NT2/D1 (cell line): Measurements from ENCODE around the gene FNDC3B.

ENCODE experiments used
- DNase-seq: peaks from one replicate; pipeline ENCODE4 v3.0.0-alpha.2; 2011; ENCODE audit warnings: low read depth, low spot score
- H3K27me3 ChIP-seq: 2 replicates; pipeline ENCODE4 v1.6.0; 2011; ENCODE audit warnings: mild to moderate bottlenecking; ENCODE audit not compliant: insufficient read length, insufficient read depth
- H3K36me3 ChIP-seq: 2 replicates; pipeline ENCODE4 v1.6.1; 2011; ENCODE audit warnings: mild to moderate bottlenecking, low read length, mixed read lengths; ENCODE audit not compliant: insufficient read depth, insufficient read length
- H3K4me1 ChIP-seq: 2 replicates; pipeline ENCODE4 v1.5.1; 2011; ENCODE audit not compliant: insufficient read depth, insufficient read length
- H3K4me3 ChIP-seq: 2 replicates; pipeline ENCODE4 v1.5.1; 2011; ENCODE audit warnings: low read depth; ENCODE audit not compliant: insufficient read length
- H3K9ac ChIP-seq: 2 replicates; pipeline ENCODE4 v1.6.0; 2011; ENCODE audit warnings: low read depth; ENCODE audit not compliant: insufficient read length
- H3K9me3 ChIP-seq: 2 replicates; pipeline ENCODE4 v1.5.1; 2011; ENCODE audit warnings: mild to moderate bottlenecking, low read length; ENCODE audit not compliant: insufficient read depth
- SUZ12 ChIP-seq: IDR thresholded peaks from 2 replicates; pipeline ENCODE4 v1.6.1; 2011; ENCODE audit not compliant: insufficient read length, insufficient read depth; ENCODE audit errors: extremely low read depth
- YY1 ChIP-seq: IDR thresholded peaks from 2 replicates; pipeline ENCODE4 v1.6.1; 2011; ENCODE audit not compliant: insufficient read length, insufficient read depth
- ZNF274 ChIP-seq: IDR thresholded peaks from 2 replicates; pipeline ENCODE4 v1.6.1; 2011; ENCODE audit warnings: mild to moderate bottlenecking, low read depth, low read length

The FNDC3B gene

GRCh38 chr3:172020763-172021162, 18.6 kb upstream of the FNDC3B start:
- no peak for DNase-seq

DNA sequence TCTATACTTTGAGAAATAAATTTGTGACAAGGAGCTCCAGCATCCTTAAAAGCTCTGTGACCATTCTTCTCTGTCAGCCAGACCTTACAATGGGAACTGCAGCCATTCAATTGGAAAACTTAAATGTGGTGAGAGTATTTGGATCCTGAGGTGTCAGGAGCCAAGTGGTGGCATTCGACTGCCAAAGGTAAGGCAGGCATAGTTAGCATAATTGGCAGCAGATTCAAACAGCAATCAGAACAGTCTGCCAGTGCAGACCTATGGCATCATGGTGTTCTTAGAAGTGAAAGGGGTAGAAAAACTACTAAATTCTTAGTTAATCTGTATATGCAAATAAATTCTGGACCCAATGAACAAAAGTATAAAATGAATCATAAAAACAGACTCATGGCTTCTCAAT, 18.2 kb upstream of the FNDC3B start:
- Histone ChIP-seq H3K9me3 (no peaks in the 10 kb centered on the region; the same call in 1 of the 2 replicates), H3K9ac (no peak overlapping the region), H3K4me1 (no peaks in the 10 kb centered on the region), H3K27me3 (no peaks in the 10 kb centered on the region), H3K4me3 (no peak overlapping the region), H3K36me3 (no peaks in the 10 kb centered on the region)
- no peak for DNase-seq
- no peak for TF ChIP-seq SUZ12
- TF ChIP-seq ZNF274: no peak
- TF ChIP-seq YY1: no peak

More at GRCh38 chr3:172020763-172021162, 18.6 kb upstream of the FNDC3B start:
- Histone ChIP-seq H3K4me3 (no peak overlapping the region), H3K9me3 (no peaks in the 10 kb centered on the region; the same call in 1 of the 2 replicates), H3K4me1 (no peaks in the 10 kb centered on the region), H3K9ac (no peak overlapping the region), H3K36me3 (no peaks in the 10 kb centered on the region), H3K27me3 (no peaks in the 10 kb centered on the region)
- no peak for TF ChIP-seq ZNF274

DNA sequence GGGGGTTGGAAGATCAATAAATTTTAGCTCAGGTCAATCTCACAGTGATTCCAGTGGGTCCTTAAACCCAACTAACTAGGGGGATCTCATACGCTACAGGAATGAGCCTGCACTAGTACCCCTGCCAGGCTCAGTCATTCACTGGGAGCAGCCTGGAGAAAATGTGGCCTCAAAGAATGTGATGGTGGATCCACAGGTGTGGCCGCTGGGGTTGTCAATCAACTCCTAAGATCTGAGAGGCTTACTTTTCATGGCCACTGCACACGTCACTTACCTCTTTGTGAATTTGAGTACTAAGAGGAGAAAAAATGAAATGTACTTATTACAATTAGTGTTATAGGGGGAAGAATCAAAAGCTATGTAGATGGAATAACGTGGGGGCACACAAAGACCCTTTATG, 17.5 kb upstream of the FNDC3B start:
- TF ChIP-seq ZNF274 (no peak), YY1 (no peak), SUZ12 (no peak)
- H3K9me3 ChIP-seq: no peaks in the 10 kb centered on the region; the same call in 1 of the 2 replicates
- no peaks in the 10 kb centered on the region for H3K4me1 ChIP-seq
- no peaks in the 10 kb centered on the region for H3K27me3 ChIP-seq
- DNase-seq: no peak
- H3K4me3 ChIP-seq: no peak overlapping the region
- no peak overlapping the region for H3K9ac ChIP-seq
- no peaks in the 10 kb centered on the region for H3K36me3 ChIP-seq

GRCh38 chr3:172023915-172024314, 15.5 kb upstream of the FNDC3B start:
- Histone ChIP-seq H3K4me3 (no peak overlapping the region), H3K9ac (no peak overlapping the region), H3K36me3 (no peaks in the 10 kb centered on the region), H3K27me3 (no peaks in the 10 kb centered on the region), H3K4me1 (no peaks in the 10 kb centered on the region), H3K9me3 (no peaks in the 10 kb centered on the region)
- no peak for TF ChIP-seq SUZ12
- no peak for TF ChIP-seq YY1
- TF ChIP-seq ZNF274: no peak
- no peak for DNase-seq

DNA sequence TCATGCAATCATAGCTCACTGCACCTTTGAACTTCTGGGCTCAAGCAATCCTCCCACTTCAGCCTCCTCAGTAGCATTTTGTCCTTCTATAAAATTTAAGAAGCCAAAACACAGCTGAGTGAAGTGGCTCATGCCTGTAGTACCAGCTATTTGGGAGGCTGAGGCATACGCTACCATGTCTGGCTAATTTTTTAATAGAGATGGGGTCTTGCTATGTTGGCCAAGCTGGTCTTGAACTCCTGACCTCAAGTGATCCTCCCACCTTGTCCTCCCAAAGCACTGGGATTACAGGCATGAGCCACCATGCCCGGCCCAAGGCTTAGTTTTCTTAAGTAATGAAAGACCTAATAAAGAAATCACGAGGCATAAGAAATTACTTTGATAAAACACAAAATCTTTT, 14.7 kb upstream of the FNDC3B start:
- Histone ChIP-seq H3K36me3 (no peaks in the 10 kb centered on the region), H3K9ac (no peak overlapping the region), H3K9me3 (no peaks in the 10 kb centered on the region), H3K4me1 (no peaks in the 10 kb centered on the region), H3K4me3 (no peak overlapping the region), H3K27me3 (no peaks in the 10 kb centered on the region)
- no peak for TF ChIP-seq SUZ12
- no peak for DNase-seq

DNA sequence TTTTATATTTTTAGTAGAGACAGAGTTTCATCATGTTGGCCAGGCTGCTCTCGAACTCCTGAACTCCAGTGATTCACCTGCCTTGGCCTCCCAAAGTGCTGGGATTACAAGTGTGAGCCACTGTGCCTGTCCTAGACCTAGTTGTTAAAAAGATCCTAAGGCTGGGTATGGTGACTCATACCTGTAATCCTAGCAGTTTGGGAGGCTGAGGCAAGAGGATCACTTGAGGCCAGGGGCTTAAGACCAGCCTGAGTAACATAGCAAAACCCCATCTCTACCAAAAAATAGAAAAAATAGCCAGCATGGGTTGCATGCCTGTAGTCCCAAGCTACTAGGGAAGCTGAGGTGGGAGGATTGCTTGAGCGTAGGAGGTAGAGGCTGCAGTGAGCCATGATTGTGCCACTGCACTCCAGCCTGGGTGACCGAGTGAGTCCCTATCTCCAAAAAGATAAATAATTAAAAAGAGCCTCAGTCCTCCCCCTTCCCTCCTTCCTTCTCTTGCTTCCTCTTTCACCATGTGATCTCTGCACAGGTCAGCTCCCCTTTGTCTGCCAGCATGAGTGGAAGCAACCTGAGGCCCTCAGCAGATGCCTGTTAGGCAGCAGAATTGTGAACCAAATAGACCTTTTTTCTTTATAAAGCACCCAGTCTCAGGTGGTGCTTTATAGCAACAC, 9.8 kb upstream of the FNDC3B start:
- DNase-seq: no peak
- Histone ChIP-seq H3K36me3 (no peaks in the 10 kb centered on the region), H3K27me3 (no peaks in the 10 kb centered on the region), H3K4me1 (no peaks in the 10 kb centered on the region), H3K9me3 (peaks cover 2% of the 10 kb centered on the region; the same call in 1 of the 2 replicates), H3K9ac (no peak overlapping the region), H3K4me3 (no peak overlapping the region)
- TF ChIP-seq ZNF274: no peak
- no peak for TF ChIP-seq SUZ12
- no peak for TF ChIP-seq YY1

- TF ChIP-seq ZNF274 (no peak), YY1 (no peak)
- no peak for DNase-seq
- no peaks in the 10 kb centered on the region for H3K27me3 ChIP-seq
These were observed 9.2 kb upstream of the FNDC3B start for GRCh38 chr3:172030181-172030580.

DNA sequence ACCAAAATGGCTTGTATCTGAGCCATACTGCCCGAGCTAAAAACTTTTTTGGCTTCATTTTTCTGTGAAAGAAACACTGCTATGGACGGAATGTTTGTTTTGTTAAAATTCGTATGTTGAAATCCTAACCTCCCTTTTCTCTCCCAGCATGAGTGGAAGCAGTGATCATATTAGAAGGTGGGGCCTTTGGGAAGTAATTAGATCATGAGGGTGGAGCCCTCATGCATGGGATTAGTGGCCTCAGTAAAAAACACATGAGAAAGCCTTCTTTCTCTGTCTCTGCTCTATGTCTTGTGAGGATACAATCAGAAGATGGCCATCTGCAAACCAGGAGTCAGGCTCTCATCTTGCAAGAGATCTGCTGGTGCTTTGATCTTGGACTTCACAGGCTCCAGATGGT, 7.4 kb upstream of the FNDC3B start:
- Histone ChIP-seq H3K4me1 (no peaks in the 10 kb centered on the region), H3K36me3 (no peaks in the 10 kb centered on the region), H3K4me3 (no peak overlapping the region), H3K9ac (no peak overlapping the region), H3K27me3 (no peaks in the 10 kb centered on the region), H3K9me3 (peaks cover 10% of the 10 kb centered on the region; the same call in 1 of the 2 replicates)
- TF ChIP-seq YY1 (no peak), SUZ12 (no peak), ZNF274 (no peak)
- DNase-seq: no peak

More at GRCh38 chr3:172030181-172030580, 9.2 kb upstream of the FNDC3B start:
- H3K9me3 ChIP-seq: peaks cover 8% of the 10 kb centered on the region; the same call in 1 of the 2 replicates
- no peaks in the 10 kb centered on the region for H3K36me3 ChIP-seq
- no peaks in the 10 kb centered on the region for H3K4me1 ChIP-seq
- H3K4me3 ChIP-seq: no peak overlapping the region
- H3K9ac ChIP-seq: no peak overlapping the region
